Measurements from ENCODE around the gene CRIP1.

DNA sequence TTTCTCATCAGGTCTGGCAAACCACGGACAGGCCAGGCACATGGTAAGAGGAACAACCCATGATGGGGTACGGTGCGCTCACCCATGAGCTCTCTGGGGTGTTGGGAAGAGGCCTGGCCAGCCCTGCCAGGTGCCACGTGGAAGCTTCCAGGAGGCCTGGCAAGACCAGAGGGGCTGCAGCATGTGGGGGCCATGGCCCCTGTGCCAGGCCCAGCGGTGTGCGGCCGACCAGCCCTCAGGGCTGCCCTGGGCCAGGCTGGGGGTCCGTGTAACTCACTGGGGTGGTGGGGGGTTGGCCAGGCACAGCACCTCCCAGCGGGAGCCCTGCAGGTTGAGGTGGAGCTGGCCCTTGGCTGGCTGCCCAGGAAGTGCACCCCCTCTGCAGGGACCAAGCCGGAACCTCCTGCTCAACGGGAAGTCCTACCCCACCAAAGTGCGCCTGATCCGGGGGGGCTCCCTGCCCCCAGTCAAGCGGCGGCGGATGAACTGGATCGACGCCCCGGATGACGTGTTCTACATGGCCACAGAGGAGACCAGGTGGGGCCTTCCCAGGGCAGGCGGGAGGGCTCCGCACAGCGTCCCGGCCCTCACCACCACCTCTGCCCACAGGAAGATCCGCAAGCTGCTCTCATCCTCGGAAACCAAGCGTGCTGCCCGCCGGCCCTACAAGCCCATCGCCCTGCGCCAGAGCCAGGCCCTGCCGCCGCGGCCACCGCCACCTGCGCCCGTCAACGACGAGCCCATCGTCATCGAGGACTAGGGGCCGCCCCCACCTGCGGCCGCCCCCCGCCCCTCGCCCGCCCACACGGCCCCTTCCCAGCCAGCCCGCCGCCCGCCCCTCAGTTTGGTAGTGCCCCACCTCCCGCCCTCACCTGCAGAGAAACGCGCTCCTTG lies 17.0 kb upstream of the CRIP1 start:
- TF ChIP-seq, protein P1, sequence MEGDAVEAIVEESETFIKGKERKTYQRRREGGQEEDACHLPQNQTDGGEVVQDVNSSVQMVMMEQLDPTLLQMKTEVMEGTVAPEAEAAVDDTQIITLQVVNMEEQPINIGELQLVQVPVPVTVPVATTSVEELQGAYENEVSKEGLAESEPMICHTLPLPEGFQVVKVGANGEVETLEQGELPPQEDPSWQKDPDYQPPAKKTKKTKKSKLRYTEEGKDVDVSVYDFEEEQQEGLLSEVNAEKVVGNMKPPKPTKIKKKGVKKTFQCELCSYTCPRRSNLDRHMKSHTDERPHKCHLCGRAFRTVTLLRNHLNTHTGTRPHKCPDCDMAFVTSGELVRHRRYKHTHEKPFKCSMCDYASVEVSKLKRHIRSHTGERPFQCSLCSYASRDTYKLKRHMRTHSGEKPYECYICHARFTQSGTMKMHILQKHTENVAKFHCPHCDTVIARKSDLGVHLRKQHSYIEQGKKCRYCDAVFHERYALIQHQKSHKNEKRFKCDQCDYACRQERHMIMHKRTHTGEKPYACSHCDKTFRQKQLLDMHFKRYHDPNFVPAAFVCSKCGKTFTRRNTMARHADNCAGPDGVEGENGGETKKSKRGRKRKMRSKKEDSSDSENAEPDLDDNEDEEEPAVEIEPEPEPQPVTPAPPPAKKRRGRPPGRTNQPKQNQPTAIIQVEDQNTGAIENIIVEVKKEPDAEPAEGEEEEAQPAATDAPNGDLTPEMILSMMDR (optimal IDR thresholded peaks at IDR 0.05 in 1 of 3, IDR thresholded peaks at IDR 0.05 in 1 of 3, conservative IDR thresholded peaks at IDR 0.05 in 1 of 3; ENCODE audit: extremely low read depth in 1 of 3, insufficient read depth in 2 of 3, low read length in 3 of 3): no peak
- no peak for TF ChIP-seq EZH2 (IDR thresholded peaks at IDR 0.05; ENCODE audit: low read length)

All from keratinocyte (primary cell).